ENCODE measurements around the gene MAMDC2. TPM values are rescaled to one million over a fixed set of nuclear protein-coding genes. Genes with fewer than 3 reads are reported as not detected.

Gene MAMDC2
- total RNA-seq, 2 donors from 2014 or later, result 25.4 to 29.0 TPM

- Histone ChIP-seq H3K27me3 (replicated peaks; ENCODE audit: insufficient read depth) (no peaks in the 10 kb centered on the region), H3K9me3 (no peaks in the 10 kb centered on the region), H3K4me1 (ENCODE audit: control insufficient read depth in 1 of 2, low read depth in 2 of 2) (peaks cover 0 to 3% of the 10 kb centered on the region in 2 donors), H3K4me3 (no peak overlapping the region), H3K27ac (no peak overlapping the region), H3K36me3 (no peaks in the 10 kb centered on the region)
- DNase-seq (ENCODE audit: low spot score) (no peak), ATAC-seq (ENCODE audit: insufficient number of reproducible peaks, low FRiP score, low read depth) (no peak)
- TF ChIP-seq CTCF (IDR thresholded peaks at IDR 0.05), result no peak
Measured at GRCh38 chr9:70108181-70108580, 64.5 kb downstream of the MAMDC2 start.

GRCh38 chr9:70110194-70111041, 66.8 kb downstream of the MAMDC2 start:
- Histone ChIP-seq H3K9me3 (no peaks in the 10 kb centered on the region), H3K27me3 (replicated peaks; ENCODE audit: insufficient read depth) (no peaks in the 10 kb centered on the region), H3K27ac (no peak overlapping the region), H3K36me3 (no peaks in the 10 kb centered on the region), H3K4me1 (ENCODE audit: control insufficient read depth in 1 of 2, low read depth in 2 of 2) (peaks cover 0 to 3% of the 10 kb centered on the region in 2 donors), H3K4me3 (no peak overlapping the region)
- ATAC-seq (ENCODE audit: insufficient number of reproducible peaks, low FRiP score, low read depth) (no peak), DNase-seq (ENCODE audit: low spot score) (no peak)
- TF ChIP-seq CTCF (IDR thresholded peaks at IDR 0.05), result no peak

GRCh38 chr9:70111042-70111602, 67.5 kb downstream of the MAMDC2 start:
- DNase-seq (ENCODE audit: low spot score) (peak; percentile 24), ATAC-seq (ENCODE audit: insufficient number of reproducible peaks, low FRiP score, low read depth) (no peak)
- peak; percentile 87 for TF ChIP-seq CTCF (IDR thresholded peaks at IDR 0.05)
- H3K4me1 ChIP-seq (ENCODE audit: control insufficient read depth in 1 of 2, low read depth in 2 of 2), result peaks cover 0 to 3% of the 10 kb centered on the region in 2 donors
- H3K9me3 ChIP-seq, result no peaks in the 10 kb centered on the region
- no peak overlapping the region for H3K27ac ChIP-seq
- H3K27me3 ChIP-seq (replicated peaks; ENCODE audit: insufficient read depth), result no peaks in the 10 kb centered on the region
- no peaks in the 10 kb centered on the region for H3K36me3 ChIP-seq
- H3K4me3 ChIP-seq, result no peak overlapping the region

- peaks cover 0 to 3% of the 10 kb centered on the region in 2 donors for H3K4me1 ChIP-seq (ENCODE audit: control insufficient read depth in 1 of 2, low read depth in 2 of 2)
- ATAC-seq (ENCODE audit: insufficient number of reproducible peaks, low FRiP score, low read depth), result no peak
- no peaks in the 10 kb centered on the region for H3K36me3 ChIP-seq
- no peak overlapping the region for H3K4me3 ChIP-seq
- H3K27ac ChIP-seq, result no peak overlapping the region
- DNase-seq (ENCODE audit: low spot score), result no peak
- no peaks in the 10 kb centered on the region for H3K27me3 ChIP-seq (replicated peaks; ENCODE audit: insufficient read depth)
- no peaks in the 10 kb centered on the region for H3K9me3 ChIP-seq
- no peak for TF ChIP-seq CTCF (IDR thresholded peaks at IDR 0.05)
Measured at GRCh38 chr9:70111641-70112236, 68.1 kb downstream of the MAMDC2 start.

- Histone ChIP-seq H3K27me3 (replicated peaks; ENCODE audit: insufficient read depth) (no peaks in the 10 kb centered on the region), H3K4me3 (no peak overlapping the region), H3K27ac (no peak overlapping the region), H3K4me1 (ENCODE audit: control insufficient read depth in 1 of 2, low read depth in 2 of 2) (peaks cover 0 to 3% of the 10 kb centered on the region in 2 donors), H3K9me3 (no peaks in the 10 kb centered on the region), H3K36me3 (no peaks in the 10 kb centered on the region)
- DNase-seq (ENCODE audit: low spot score) (no peak), ATAC-seq (ENCODE audit: insufficient number of reproducible peaks, low FRiP score, low read depth) (no peak)
- no peak for TF ChIP-seq CTCF (IDR thresholded peaks at IDR 0.05)
Measured at GRCh38 chr9:70112981-70113380, 69.3 kb downstream of the MAMDC2 start.

Data from thoracic aorta (tissue), 2 donors.